Activated B cell treated with CpG ODN at 0.5 μM for 24 hours (primary cell): ENCODE measurements around the gene NECAB3. TPM values are rescaled to one million over a fixed set of nuclear protein-coding genes. Genes with fewer than 3 reads are reported as not detected.
"Not testable (repeated sequence)": the region's sequence is repeated elsewhere in the genome, so short reads cannot be mapped to it uniquely, and the experiment has no call there.

Experiments
- ATAC-seq: fragments of 200-7000 bp; cut with Tn5 transposase; one replicate; pipeline ENCODE4 v1.10.0; 2021; ENCODE audit warnings: low read depth, mild to moderate bottlenecking, moderate library complexity
- CTCF ChIA-PET: fragments of 350-600 bp; sonication (Branson Sonifier 250); formaldehyde crosslinking; loops from one replicate; lab custom pipeline; 2021; ENCODE audit warnings: antibody characterized with exemption; lab: Charles Lee
- POLR2A ChIA-PET: fragments of 350-600 bp; sonication (Branson Sonifier 250); formaldehyde crosslinking; loops from one replicate; lab custom pipeline; 2021; ENCODE audit warnings: antibody characterized with exemption; lab: Charles Lee
- DNase-seq: peaks from one replicate; pipeline ENCODE4 v3.0.0; 2022
- H3K27ac Mint-ChIP-seq: one replicate; pipeline ENCODE4 v1.8.0; 2020; ENCODE audit warnings: mixed read lengths
- H3K27me3 Mint-ChIP-seq: one replicate; pipeline ENCODE4 v1.8.0; 2021; ENCODE audit warnings: mixed read lengths
- H3K36me3 Mint-ChIP-seq: one replicate; pipeline ENCODE4 v1.8.0; 2021; ENCODE audit warnings: low read depth, mixed read lengths
- H3K4me1 Mint-ChIP-seq: one replicate; pipeline ENCODE4 v1.8.0; 2021; ENCODE audit warnings: mixed read lengths
- H3K4me3 Mint-ChIP-seq: one replicate; pipeline ENCODE4 v1.8.0; 2020; ENCODE audit warnings: mild to moderate bottlenecking, mixed read lengths
- H3K9me3 Mint-ChIP-seq: one replicate; pipeline ENCODE4 v1.8.0; 2020; ENCODE audit warnings: mixed read lengths
- CTCF ChIP-seq: fragments of 200-600 bp; IDR thresholded peaks from one replicate; pipeline ENCODE4 v1.8.0; 2022; ENCODE audit warnings: antibody characterized with exemption, mild to moderate bottlenecking
- intact Hi-C: fragments of 100-400 bp; cut with micrococcal nuclease; formaldehyde crosslinking; loops from one replicate; pipeline ENCODE4 v1.15.1; 2024
- total RNA-seq: library from RNA; stranded (reverse); gene quantifications from 2 replicates; pipeline ENCODE4 v1.2.3, GENCODE V29; 2022

Gene NECAB3
- total RNA-seq, 1 donor from 2014 or later: 7.5 TPM

DNA sequence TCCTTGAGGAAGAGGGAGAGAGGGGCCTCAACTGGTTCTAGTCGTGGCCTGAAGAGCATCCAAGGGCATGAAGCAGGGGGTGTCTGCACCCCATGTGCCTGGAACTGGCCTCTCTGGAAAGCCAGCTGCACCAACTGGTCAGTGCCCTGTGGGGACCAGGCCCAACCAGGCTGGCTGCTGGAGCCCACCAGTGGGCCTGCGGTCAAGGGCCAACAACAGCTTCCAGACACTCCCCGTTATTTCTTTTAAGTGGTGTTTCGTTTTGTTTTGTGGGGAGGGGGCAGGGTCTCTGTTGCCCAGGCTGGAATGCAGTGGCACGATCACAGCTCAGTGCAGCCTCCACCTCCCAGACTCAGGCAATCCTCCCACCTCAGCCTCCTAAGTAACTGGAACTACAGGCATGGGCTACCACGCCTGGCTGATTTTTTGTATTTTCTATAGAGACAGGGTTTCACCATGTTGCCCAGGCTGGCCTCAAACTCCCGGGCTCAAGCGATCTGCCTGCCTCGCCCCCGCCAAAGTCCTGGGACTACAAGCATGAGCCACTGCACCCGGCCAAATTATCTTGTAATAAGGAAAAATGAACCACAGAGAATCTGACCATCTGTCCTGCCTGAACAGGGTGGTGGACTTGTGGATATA lies 24.0 kb downstream of the NECAB3 start:
- intact Hi-C loops: no loop called here
- DNase-seq (no peak), ATAC-seq (no peak)
- Mint-ChIP-seq H3K9me3 (no peaks in the 10 kb centered on the region), H3K27me3 (no peaks in the 10 kb centered on the region), H3K27ac (no peak overlapping the region), H3K4me3 (no peak overlapping the region), H3K4me1 (peaks cover 17% of the 10 kb centered on the region), H3K36me3 (peaks cover 10% of the 10 kb centered on the region)
- no peak for TF ChIP-seq CTCF
- ChIA-PET CTCF (no interaction called here), POLR2A (no interaction called here)

DNA sequence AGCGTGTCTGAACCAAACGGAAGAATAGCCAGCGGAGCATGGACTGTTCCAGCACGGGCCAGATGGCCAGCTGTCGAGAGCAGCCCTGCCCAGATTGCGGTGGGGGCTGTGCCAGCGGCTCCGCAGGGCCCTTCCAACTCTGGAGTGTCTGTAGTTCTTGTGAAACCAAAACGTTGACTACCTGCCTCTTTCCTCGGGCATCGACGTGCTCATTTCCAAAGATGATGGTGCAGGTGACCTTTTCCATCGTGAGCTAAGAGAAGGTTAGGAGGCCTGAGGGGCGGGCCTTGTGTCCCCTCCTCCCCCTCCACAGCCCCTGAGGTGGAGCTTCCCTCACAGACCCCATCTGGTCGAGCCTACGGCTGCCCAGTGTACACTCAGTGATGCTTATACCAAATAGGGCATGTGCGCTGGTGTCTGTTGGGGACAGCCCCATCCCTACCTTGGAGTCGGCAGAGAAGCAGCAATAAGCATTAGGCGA lies 25.0 kb downstream of the NECAB3 start:
- H3K27ac Mint-ChIP-seq: no peak overlapping the region
- TF ChIP-seq CTCF: no peak

GRCh38 chr20:33648396-33649004 lies 25.7 kb downstream of the NECAB3 start:
- peaks cover 24% of the 10 kb centered on the region for H3K36me3 Mint-ChIP-seq
- H3K27ac Mint-ChIP-seq: no peak overlapping the region
- intact Hi-C loops: no loop called here
- CTCF ChIA-PET: interaction anchor here (0.6 to 1.8 kb wide), 2 partner anchors 191 to 520 kb away, joined by 3 to 6 read pairs; no protein-coding TSS in a partner anchor
- TF ChIP-seq CTCF: no peak
- H3K4me1 Mint-ChIP-seq: peaks cover 16% of the 10 kb centered on the region
- ATAC-seq (no peak), DNase-seq (no peak)
- no peaks in the 10 kb centered on the region for H3K27me3 Mint-ChIP-seq
- H3K9me3 Mint-ChIP-seq: no peaks in the 10 kb centered on the region
- POLR2A ChIA-PET: no interaction called here
- H3K4me3 Mint-ChIP-seq: no peak overlapping the region

More for the DNA sequence above, 25.0 kb downstream of the NECAB3 start:
- DNase-seq (no peak), ATAC-seq (no peak)
- Mint-ChIP-seq H3K9me3 (no peaks in the 10 kb centered on the region), H3K4me1 (peaks cover 17% of the 10 kb centered on the region), H3K27me3 (no peaks in the 10 kb centered on the region), H3K36me3 (peaks cover 20% of the 10 kb centered on the region), H3K4me3 (no peak overlapping the region)
- intact Hi-C loops: no loop called here
- POLR2A ChIA-PET: interaction anchor here (0.6 kb wide), 1 partner anchor 17 kb away, joined by 5 read pairs; the partner anchor contains the start of gene ACTL10
- CTCF ChIA-PET: no interaction called here

DNA sequence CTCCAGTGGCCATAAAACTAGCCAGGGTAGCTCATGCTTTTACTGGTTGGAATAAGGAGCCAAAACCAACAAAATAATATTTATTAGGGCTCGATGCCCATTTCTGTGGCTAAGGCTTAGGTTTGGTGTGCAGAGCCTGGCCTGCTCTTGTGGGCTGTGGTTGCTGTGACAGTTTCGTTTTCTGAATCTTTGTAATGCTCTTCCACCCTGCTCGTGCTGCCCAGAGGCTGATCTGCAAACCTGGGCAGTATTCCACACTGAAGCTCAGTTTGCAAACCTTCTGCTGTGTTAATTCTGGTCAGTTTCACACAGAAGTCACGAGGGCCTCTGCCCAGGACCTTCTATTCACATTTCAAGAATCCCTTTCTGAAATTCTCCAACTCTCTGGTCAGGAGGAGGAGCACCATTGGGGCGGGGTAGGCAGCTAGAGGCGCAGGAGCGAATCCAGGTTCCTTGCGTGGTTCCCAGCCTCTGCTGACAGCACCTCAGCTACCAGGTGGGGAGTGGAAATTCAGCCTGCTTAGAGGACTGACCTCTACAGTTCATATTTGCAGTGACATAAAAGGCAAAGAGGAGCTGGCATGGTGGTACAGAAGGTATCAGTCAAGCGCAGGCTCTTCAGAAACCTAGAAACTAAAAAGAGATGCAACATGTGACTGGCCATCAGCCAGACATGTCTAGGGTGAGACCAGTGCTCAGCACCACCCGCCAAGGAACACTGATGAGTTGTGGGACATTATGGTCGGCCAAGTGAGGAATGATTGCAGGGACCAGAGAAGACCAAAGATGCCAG lies 26.4 kb downstream of the NECAB3 start:
- Mint-ChIP-seq H3K27me3 (no peaks in the 10 kb centered on the region), H3K4me3 (no peak overlapping the region), H3K36me3 (peaks cover 30% of the 10 kb centered on the region), H3K4me1 (peaks cover 9% of the 10 kb centered on the region), H3K27ac (no peak overlapping the region), H3K9me3 (no peaks in the 10 kb centered on the region)
- ChIA-PET CTCF (interaction anchor here (1.8 kb wide), 1 partner anchor 190 kb away, joined by 6 read pairs; no protein-coding TSS in a partner anchor), POLR2A (no interaction called here)
- no peak for TF ChIP-seq CTCF
- intact Hi-C loops: no loop called here
- ATAC-seq (no peak), DNase-seq (no peak)

- H3K27ac Mint-ChIP-seq, intact Hi-C loops: not testable (repeated sequence)
- CTCF ChIA-PET: interaction anchor here (1.8 kb wide), 1 partner anchor 189 kb away, joined by 6 read pairs; no protein-coding TSS in a partner anchor
These were observed 27.1 kb downstream of the NECAB3 start for GRCh38 chr20:33646959-33647602.

More at GRCh38 chr20:33646959-33647602, 27.1 kb downstream of the NECAB3 start:
- not testable (repeated sequence) for DNase-seq, H3K4me3 Mint-ChIP-seq, ATAC-seq, H3K27me3 Mint-ChIP-seq, H3K9me3 Mint-ChIP-seq, H3K4me1 Mint-ChIP-seq
- H3K36me3 Mint-ChIP-seq: peaks cover 34% of the 10 kb centered on the region
- POLR2A ChIA-PET: interaction anchor here (0.6 kb wide), 1 partner anchor 54 kb away, joined by 4 read pairs; no protein-coding TSS in a partner anchor
